ENCODE data around the gene EMILIN2.

GRCh38 chr18:2883076-2883735 lies 36.4 kb downstream of the EMILIN2 start:
- no peak for TF ChIP-seq CTCF (conservative IDR thresholded peaks at IDR 0.05; ENCODE audit: low read length)
- TF ChIP-seq EZH2phosphoT487 (IDR thresholded peaks at IDR 0.05; ENCODE audit: borderline replicate concordance, low read depth, low read length), result no peak
